Measurements from ENCODE around the gene TYMP. TPM values are rescaled to one million over a fixed set of nuclear protein-coding genes. Genes with fewer than 3 reads are reported as not detected.

Gene TYMP
- polyA plus RNA-seq, 6 donors from 2014 or later: 10.5 to 41.3 (median 18.0) TPM

DNA sequence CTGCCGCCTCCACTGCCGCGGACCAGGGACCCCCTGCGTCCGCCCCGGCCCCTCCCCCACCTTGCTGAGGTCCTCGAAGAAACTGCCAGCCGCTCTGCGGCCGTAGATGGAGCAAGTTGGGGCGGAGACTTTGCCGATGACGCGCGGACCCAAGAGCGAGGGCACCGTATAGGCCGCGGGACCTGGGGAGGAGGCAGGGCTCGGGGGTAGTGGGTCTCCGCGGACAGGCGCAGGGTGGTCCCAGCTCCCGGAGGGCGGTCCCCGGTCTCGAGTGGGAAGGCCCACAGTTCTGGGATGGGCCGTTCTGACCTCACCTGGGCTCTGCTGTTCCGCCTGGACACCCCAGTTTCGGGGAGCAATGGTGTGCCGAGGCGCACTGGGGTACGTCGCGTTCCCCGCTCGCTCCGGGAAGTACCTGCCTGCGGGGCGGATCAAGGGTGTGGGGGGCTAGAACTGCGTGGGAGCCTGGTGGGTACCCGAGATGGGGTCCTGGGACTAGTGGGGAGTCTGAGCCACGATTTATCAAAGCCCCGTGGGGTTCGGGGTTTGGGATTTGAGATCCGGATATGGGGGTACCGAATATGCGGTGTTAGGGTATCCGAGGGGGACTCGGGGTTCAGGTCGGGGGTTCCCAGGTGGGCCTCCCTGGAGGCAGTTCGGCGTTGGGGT lies 1.2 kb upstream of the TYMP start:
- H3K9me3 Mint-ChIP-seq: no peaks in the 10 kb centered on the region
- H3K27ac Mint-ChIP-seq: peak overlapping the region; percentile 99 to 100 (median 100)
- H3K27me3 Mint-ChIP-seq: no peaks in the 10 kb centered on the region
- peak overlapping the region; percentile 89 to 97 (median 95) for H3K4me3 Mint-ChIP-seq
- DNase-seq (peak; percentile 86), ATAC-seq (ENCODE audit: low read depth in 2 of 2) (peak; percentile 61)
- H3K36me3 Mint-ChIP-seq: no peaks in the 10 kb centered on the region
- H3K4me1 Mint-ChIP-seq: peaks cover 45 to 53% (median 45%) of the 10 kb centered on the region in 3 donors

DNA sequence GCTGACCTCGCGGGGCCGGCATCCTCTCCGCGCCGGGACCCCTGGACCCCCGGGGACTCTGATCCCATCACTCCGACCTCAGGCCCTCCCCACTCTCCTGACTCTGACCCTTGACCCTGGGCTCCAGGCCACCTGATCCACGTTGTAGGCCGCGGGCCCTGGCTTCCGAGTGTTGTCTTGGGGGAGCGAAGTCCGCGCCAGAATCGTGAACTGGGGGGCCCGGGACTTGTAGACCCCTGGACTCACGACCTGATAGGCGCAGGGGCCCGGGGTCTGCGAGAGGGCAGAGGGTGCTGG lies 716 bp upstream of the TYMP start:
- peaks cover 45 to 53% (median 45%) of the 10 kb centered on the region in 3 donors for H3K4me1 Mint-ChIP-seq
- ATAC-seq (ENCODE audit: low read depth in 2 of 2) (peak; percentile 0 to 1), DNase-seq (no peak)
- H3K27ac Mint-ChIP-seq: peak overlapping the region in 5 of 6 donors; percentile 99 to 100 (median 100)
- H3K27me3 Mint-ChIP-seq: no peaks in the 10 kb centered on the region
- no peaks in the 10 kb centered on the region for H3K9me3 Mint-ChIP-seq
- no peaks in the 10 kb centered on the region for H3K36me3 Mint-ChIP-seq
- H3K4me3 Mint-ChIP-seq: peak overlapping the region; percentile 89 to 97 (median 95)

DNA sequence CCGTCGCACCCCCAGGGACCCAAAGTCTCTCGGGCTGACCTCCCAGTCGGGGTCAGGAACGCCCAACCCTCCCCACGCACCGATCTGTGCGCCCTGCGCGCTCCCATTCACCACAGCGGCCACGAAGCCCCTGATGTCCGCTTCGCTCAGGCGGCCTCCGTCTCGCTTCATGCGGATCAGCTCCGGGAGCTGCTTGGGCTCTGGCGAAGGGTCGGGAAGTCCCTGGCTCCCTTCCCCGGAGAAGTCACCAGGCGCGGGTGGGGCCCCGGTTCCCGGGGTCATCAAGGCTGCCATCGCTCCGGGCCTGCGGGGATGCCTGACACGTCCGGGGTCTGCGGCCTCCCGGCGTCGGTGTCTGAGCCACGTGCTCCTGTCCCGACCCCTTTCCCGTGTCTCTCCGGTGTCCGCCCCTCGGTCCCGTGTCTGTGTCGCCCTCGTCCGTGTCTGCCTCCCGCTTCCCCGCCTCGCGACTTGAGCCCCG lies 356 bp downstream of the TYMP start:
- Mint-ChIP-seq H3K27ac (peak overlapping the region in 3 of 6 donors; percentile 53 to 100 (median 62)), H3K4me1 (peaks cover 47 to 50% (median 48%) of the 10 kb centered on the region in 3 donors), H3K36me3 (no peaks in the 10 kb centered on the region), H3K9me3 (no peaks in the 10 kb centered on the region), H3K27me3 (no peaks in the 10 kb centered on the region), H3K4me3 (peak overlapping the region in 5 of 8 donors; percentile 19 to 95 (median 69))
- DNase-seq (no peak), ATAC-seq (ENCODE audit: low read depth in 2 of 2) (no peak)

GRCh38 chr22:50528682-50529415 lies 963 bp downstream of the TYMP start:
- Mint-ChIP-seq H3K27me3 (no peaks in the 10 kb centered on the region), H3K9me3 (no peaks in the 10 kb centered on the region), H3K36me3 (no peaks in the 10 kb centered on the region), H3K27ac (peak overlapping the region in 5 of 6 donors; percentile 53 to 95 (median 90)), H3K4me1 (peaks cover 47% of the 10 kb centered on the region in 3 donors), H3K4me3 (peak overlapping the region; percentile 54 to 95 (median 84))
- ATAC-seq (ENCODE audit: low read depth in 2 of 2) (no peak), DNase-seq (no peak)

DNA sequence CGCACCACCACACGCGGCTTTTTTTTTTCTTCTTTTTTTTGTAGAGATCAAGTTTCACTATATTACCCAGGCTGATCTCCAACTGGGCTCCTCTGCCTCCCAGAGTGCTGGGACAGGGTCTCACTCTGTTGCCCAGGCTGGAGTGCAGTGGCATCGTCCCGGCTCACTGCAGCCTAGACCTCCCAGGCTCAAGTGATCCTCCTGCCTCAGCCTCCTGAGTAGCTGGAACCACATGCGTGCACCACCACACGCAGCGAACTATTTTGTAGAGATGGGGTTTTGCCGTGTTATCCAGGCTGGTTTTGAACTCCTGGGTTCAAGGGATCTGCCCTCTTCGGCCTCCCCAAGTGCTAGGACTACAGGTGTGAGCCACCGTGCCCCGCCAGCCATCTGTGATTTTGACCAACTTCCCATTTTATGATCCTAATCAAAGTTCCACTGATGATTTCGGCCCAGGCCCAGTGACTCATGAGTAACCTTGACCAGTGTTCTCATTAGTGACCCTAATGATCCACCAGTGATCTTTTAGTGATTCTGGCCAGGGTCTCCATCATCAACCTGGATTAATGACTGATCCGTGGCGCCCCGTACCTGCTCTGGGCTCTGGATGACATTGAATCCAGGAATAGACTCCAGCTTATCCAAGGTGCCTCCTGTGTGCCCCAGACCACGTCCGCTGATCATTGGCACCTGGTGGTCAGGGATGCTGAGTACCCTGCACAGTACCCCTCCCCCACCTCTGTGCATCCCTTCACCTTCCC lies 1.7 kb downstream of the TYMP start:
- Mint-ChIP-seq H3K9me3 (no peaks in the 10 kb centered on the region), H3K36me3 (no peaks in the 10 kb centered on the region), H3K4me1 (peaks cover 40 to 44% (median 41%) of the 10 kb centered on the region in 3 donors), H3K27ac (peak overlapping the region; percentile 81 to 96 (median 92)), H3K27me3 (no peaks in the 10 kb centered on the region), H3K4me3 (peak overlapping the region; percentile 83 to 95 (median 87))
- no peak for ATAC-seq (ENCODE audit: low read depth in 2 of 2)
- DNase-seq: no peak

GRCh38 chr22:50526834-50527801 lies 2.7 kb downstream of the TYMP start:
- DNase-seq (no peak), ATAC-seq (ENCODE audit: low read depth in 2 of 2) (no peak)

GRCh38 chr22:50526108-50526833 lies 3.5 kb downstream of the TYMP start:
- Mint-ChIP-seq H3K36me3 (no peaks in the 10 kb centered on the region), H3K4me1 (peaks cover 33 to 41% (median 39%) of the 10 kb centered on the region in 3 donors), H3K27me3 (no peaks in the 10 kb centered on the region), H3K4me3 (peak overlapping the region; percentile 83 to 95 (median 88)), H3K27ac (peak overlapping the region; percentile 81 to 95 (median 92)), H3K9me3 (no peaks in the 10 kb centered on the region)
- DNase-seq (peak; percentile 79), ATAC-seq (ENCODE audit: low read depth in 2 of 2) (peak; percentile 31 to 35)

More at GRCh38 chr22:50526834-50527801, 2.7 kb downstream of the TYMP start:
- Mint-ChIP-seq H3K4me1 (peaks cover 33 to 40% (median 38%) of the 10 kb centered on the region in 3 donors), H3K36me3 (no peaks in the 10 kb centered on the region), H3K4me3 (peak overlapping the region; percentile 83 to 95 (median 86)), H3K27me3 (no peaks in the 10 kb centered on the region), H3K9me3 (no peaks in the 10 kb centered on the region), H3K27ac (peak overlapping the region; percentile 81 to 96 (median 92))

DNA sequence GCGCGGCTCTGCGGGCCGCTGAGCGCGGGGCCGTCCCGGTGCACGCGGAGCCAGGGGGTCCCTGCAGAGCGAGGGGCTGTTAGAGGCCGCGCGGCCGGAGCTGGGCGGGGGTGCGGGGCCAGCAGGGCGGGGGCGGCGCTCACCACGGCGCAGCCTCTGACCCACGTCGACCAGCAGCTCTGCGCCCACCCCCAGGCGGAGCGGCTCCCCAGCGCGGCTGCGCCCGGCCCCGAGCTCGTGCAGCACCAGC lies 4.0 kb downstream of the TYMP start:
- DNase-seq: no peak
- Mint-ChIP-seq H3K36me3 (no peaks in the 10 kb centered on the region), H3K4me1 (peaks cover 35 to 36% (median 35%) of the 10 kb centered on the region in 3 donors), H3K27me3 (no peaks in the 10 kb centered on the region), H3K4me3 (peak overlapping the region; percentile 73 to 95 (median 88)), H3K9me3 (no peaks in the 10 kb centered on the region), H3K27ac (peak overlapping the region in 4 of 6 donors; percentile 68 to 93 (median 88))
- no peak for ATAC-seq (ENCODE audit: low read depth in 2 of 2)

DNA sequence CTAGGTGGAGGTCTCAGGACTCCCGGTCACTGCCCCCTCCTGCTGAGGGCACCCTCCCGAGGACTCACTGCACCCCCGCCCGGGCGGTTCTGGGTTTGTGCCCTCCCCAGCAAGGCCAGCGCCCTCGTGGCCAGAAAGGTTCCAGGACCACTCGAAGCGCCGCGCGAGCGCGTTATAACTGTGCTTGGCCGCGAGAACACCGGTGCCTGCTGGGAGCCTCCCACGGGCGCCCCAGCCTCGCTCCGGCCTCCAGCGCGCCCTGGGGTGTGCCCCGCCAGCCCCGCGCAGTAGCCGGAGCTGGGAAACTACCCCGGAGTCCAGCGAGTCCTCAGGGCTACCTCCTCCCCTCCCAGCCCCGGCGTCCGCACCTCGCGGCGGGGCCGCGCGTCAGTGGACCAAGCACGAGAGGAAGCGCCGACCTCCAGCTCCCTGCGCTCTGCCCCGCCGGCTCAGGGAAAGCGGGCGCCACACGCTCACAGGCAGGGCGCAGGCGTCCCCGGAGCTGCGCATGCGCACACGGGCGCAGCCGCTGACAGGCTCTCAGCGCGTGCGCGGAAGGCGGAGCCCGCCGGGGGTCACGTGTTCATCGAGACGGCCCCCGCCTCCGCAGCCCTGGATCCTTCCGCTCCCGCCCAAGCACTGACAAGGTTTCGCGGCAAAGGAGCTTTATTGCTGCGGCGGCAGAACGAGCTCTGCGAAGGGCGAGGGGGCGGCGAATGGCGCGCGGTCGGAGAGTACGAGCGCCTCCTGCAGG lies 4.5 kb downstream of the TYMP start, which contains the start of gene SCO2:
SCO2 (minus strand) TSS at position 495 of the 754 bp plus-strand sequence. CDS start 1,187 bp downstream, outside the sequence.
- Mint-ChIP-seq H3K27me3 (no peaks in the 10 kb centered on the region), H3K27ac (peak within 1 kb of the TSS in 5 of 6 donors; percentile 86 to 96 (median 88)), H3K9me3 (no peaks in the 10 kb centered on the region), H3K4me1 (peaks cover 31 to 35% (median 35%) of the 10 kb centered on the region in 3 donors), H3K36me3 (no peaks in the 10 kb centered on the region), H3K4me3 (peak within 1 kb of the TSS; percentile 85 to 95 (median 90))
- DNase-seq (peak; percentile 97), ATAC-seq (ENCODE audit: low read depth in 2 of 2) (peak; percentile 62 to 64)

GRCh38 chr22:50524676-50525103 lies 5.1 kb downstream of the TYMP start:
- Mint-ChIP-seq H3K36me3 (no peaks in the 10 kb centered on the region), H3K27me3 (no peaks in the 10 kb centered on the region), H3K4me1 (peaks cover 31 to 35% (median 35%) of the 10 kb centered on the region in 3 donors), H3K4me3 (peak overlapping the region; percentile 85 to 95 (median 90)), H3K27ac (peak overlapping the region in 5 of 6 donors; percentile 57 to 96 (median 88)), H3K9me3 (no peaks in the 10 kb centered on the region)
- no peak for ATAC-seq (ENCODE audit: low read depth in 2 of 2)
- DNase-seq: no peak

Data from naive B cell (primary cell).